IMR-90 (cell line): ENCODE data around the gene ZNF527.

Experiments
- BHLHE40 ChIP-seq: fragments of 150-350 bp; IDR thresholded peaks from 2 replicates; pipeline ENCODE4 v1.6.1; 2016; ENCODE audit warnings: mild to moderate bottlenecking, low read depth, low read length
- CEBPB ChIP-seq: IDR thresholded peaks from 2 replicates; pipeline ENCODE4 v1.6.1; 2012; ENCODE audit warnings: low read depth, low read length, improper control_type of control experiment
- CTCF ChIP-seq: conservative IDR thresholded peaks from 2 replicates; pipeline ENCODE4 v1.5.1; 2012; ENCODE audit warnings: mild to moderate bottlenecking, low read depth, low read length, improper control_type of control experiment
- ELK1 ChIP-seq: fragments of 150-350 bp; IDR thresholded peaks from 2 replicates; pipeline ENCODE4 v1.6.1; 2016; ENCODE audit warnings: low read depth, mild to moderate bottlenecking, low read length, moderate library complexity, borderline replicate concordance
- MAFK ChIP-seq: IDR thresholded peaks from 2 replicates; pipeline ENCODE4 v1.6.1; 2012; ENCODE audit warnings: low read depth, low read length, improper control_type of control experiment
- MAZ ChIP-seq: IDR thresholded peaks from 2 replicates; pipeline ENCODE4 v1.6.1; 2012; ENCODE audit warnings: low read depth, mild to moderate bottlenecking, low read length, improper control_type of control experiment, moderate library complexity, borderline replicate concordance
- MXI1 ChIP-seq: IDR thresholded peaks from 2 replicates; pipeline ENCODE4 v1.6.1; 2012; ENCODE audit warnings: low read depth, mild to moderate bottlenecking, low read length, moderate library complexity, borderline replicate concordance
- POLR2A ChIP-seq: IDR thresholded peaks from 2 replicates; pipeline ENCODE4 v1.6.1; 2012; ENCODE audit warnings: mild to moderate bottlenecking, low read depth, low read length
- RAD21 ChIP-seq: IDR thresholded peaks from 2 replicates; pipeline ENCODE4 v1.6.1; 2012; ENCODE audit warnings: low read length, improper control_type of control experiment
- RCOR1 ChIP-seq: IDR thresholded peaks from 2 replicates; pipeline ENCODE4 v1.6.1; 2012; ENCODE audit warnings: mild to moderate bottlenecking, low read length, improper control_type of control experiment; ENCODE audit not compliant: insufficient replicate concordance
- RFX5 ChIP-seq: IDR thresholded peaks from 2 replicates; pipeline ENCODE4 v1.8.0; 2012; ENCODE audit warnings: low read depth, mild to moderate bottlenecking, low read length, moderate library complexity
- SMC3 ChIP-seq: fragments of 150-350 bp; IDR thresholded peaks from 2 replicates; pipeline ENCODE4 v1.6.1; 2016; ENCODE audit warnings: low read depth, mild to moderate bottlenecking, antibody characterized with exemption, low read length, moderate library complexity
- USF2 ChIP-seq: fragments of 150-350 bp; IDR thresholded peaks from 2 replicates; pipeline ENCODE4 v1.6.1; 2017; ENCODE audit warnings: mild to moderate bottlenecking, antibody characterized with exemption, low read length, low read depth

GRCh38 chr19:37333457-37333856 lies 37.4 kb upstream of the ZNF527 start:
- TF ChIP-seq BHLHE40: no peak
- TF ChIP-seq MAFK: no peak
- TF ChIP-seq MAZ: no peak
- no peak for TF ChIP-seq SMC3
- TF ChIP-seq POLR2A: no peak
- TF ChIP-seq CTCF: no peak
- no peak for TF ChIP-seq MXI1
- no peak for TF ChIP-seq CEBPB
- TF ChIP-seq USF2: no peak
- no peak for TF ChIP-seq RAD21
- no peak for TF ChIP-seq RFX5
- TF ChIP-seq RCOR1: no peak
- TF ChIP-seq ELK1: no peak
